HEK293T (cell line): ENCODE data around the gene NSF.

ENCODE experiments used
- CTCF ChIA-PET: fragments of 350-600 bp; formaldehyde crosslinking; extraction: SDS; loops from one replicate; lab custom pipeline; 2021; ENCODE audit warnings: antibody characterized with exemption, inconsistent platforms; lab: Yijun Ruan, JAX
- POLR2A ChIA-PET: fragments of 350-600 bp; formaldehyde crosslinking; extraction: SDS; loops from one replicate; lab custom pipeline; 2020; ENCODE audit warnings: antibody characterized with exemption, inconsistent platforms; lab: Yijun Ruan, JAX
- DNase-seq: peaks from one replicate; pipeline ENCODE4 v3.0.0; 2012; ENCODE audit warnings: mixed read lengths; ENCODE audit errors: extremely low spot score
- ARNT ChIP-seq: fragments of 450-650 bp; IDR thresholded peaks from 2 replicates; pipeline ENCODE4 v1.6.1; 2017; ENCODE audit warnings: mild to moderate bottlenecking
- BHLHE40 ChIP-seq: fragments of 450-650 bp; IDR thresholded peaks from 2 replicates; pipeline ENCODE4 v1.6.1; 2016; ENCODE audit warnings: mild to moderate bottlenecking, moderate library complexity, borderline replicate concordance
- CTBP1 ChIP-seq: fragments of 450-650 bp; IDR thresholded peaks from 2 replicates; pipeline ENCODE4 v1.6.1; 2016; ENCODE audit warnings: borderline replicate concordance
- ELF4 ChIP-seq: fragments of 450-650 bp; IDR thresholded peaks from 2 replicates; pipeline ENCODE4 v1.6.1; 2017; ENCODE audit warnings: antibody characterized with exemption
- FOXA1 ChIP-seq: fragments of 450-650 bp; IDR thresholded peaks from 2 replicates; pipeline ENCODE4 v1.6.1; 2016; ENCODE audit warnings: mild to moderate bottlenecking
- FOXK2 ChIP-seq: fragments of 450-650 bp; IDR thresholded peaks from 2 replicates; pipeline ENCODE4 v1.6.1; 2016; ENCODE audit warnings: mild to moderate bottlenecking
- FOXM1 ChIP-seq: fragments of 450-650 bp; IDR thresholded peaks from 2 replicates; pipeline ENCODE4 v1.6.1; 2017; ENCODE audit warnings: mild to moderate bottlenecking, borderline replicate concordance
- HDGF ChIP-seq: fragments of 450-650 bp; IDR thresholded peaks from 2 replicates; pipeline ENCODE4 v1.6.1; 2017; ENCODE audit warnings: antibody characterized with exemption, borderline replicate concordance
- L3MBTL2 ChIP-seq: fragments of 450-650 bp; conservative IDR thresholded peaks from 2 replicates; pipeline ENCODE4 v1.6.1; 2016; ENCODE audit warnings: mild to moderate bottlenecking
- LEF1 ChIP-seq: fragments of 450-650 bp; IDR thresholded peaks from 2 replicates; pipeline ENCODE4 v1.6.1; 2017; ENCODE audit warnings: mild to moderate bottlenecking, borderline replicate concordance
- NFRKB ChIP-seq: fragments of 450-650 bp; IDR thresholded peaks from 2 replicates; pipeline ENCODE4 v1.6.1; 2016; ENCODE audit warnings: mild to moderate bottlenecking, moderate library complexity
- SP1 ChIP-seq: fragments of 450-650 bp; IDR thresholded peaks from 2 replicates; pipeline ENCODE4 v1.6.1; 2017
- SUZ12 ChIP-seq: fragments of 450-650 bp; IDR thresholded peaks from 2 replicates; pipeline ENCODE4 v1.6.1; 2016; ENCODE audit warnings: mild to moderate bottlenecking
- TARDBP ChIP-seq: fragments of 450-650 bp; IDR thresholded peaks from 2 replicates; pipeline ENCODE4 v1.6.1; 2016
- ZNF384 ChIP-seq: fragments of 450-650 bp; IDR thresholded peaks from 2 replicates; pipeline ENCODE4 v1.6.1; 2016
- TF ChIP-seq, protein P1 (sequence below): fragments of 450-650 bp; IDR thresholded peaks from 2 replicates; pipeline ENCODE4 v1.6.1; 2016

The NSF gene

DNA sequence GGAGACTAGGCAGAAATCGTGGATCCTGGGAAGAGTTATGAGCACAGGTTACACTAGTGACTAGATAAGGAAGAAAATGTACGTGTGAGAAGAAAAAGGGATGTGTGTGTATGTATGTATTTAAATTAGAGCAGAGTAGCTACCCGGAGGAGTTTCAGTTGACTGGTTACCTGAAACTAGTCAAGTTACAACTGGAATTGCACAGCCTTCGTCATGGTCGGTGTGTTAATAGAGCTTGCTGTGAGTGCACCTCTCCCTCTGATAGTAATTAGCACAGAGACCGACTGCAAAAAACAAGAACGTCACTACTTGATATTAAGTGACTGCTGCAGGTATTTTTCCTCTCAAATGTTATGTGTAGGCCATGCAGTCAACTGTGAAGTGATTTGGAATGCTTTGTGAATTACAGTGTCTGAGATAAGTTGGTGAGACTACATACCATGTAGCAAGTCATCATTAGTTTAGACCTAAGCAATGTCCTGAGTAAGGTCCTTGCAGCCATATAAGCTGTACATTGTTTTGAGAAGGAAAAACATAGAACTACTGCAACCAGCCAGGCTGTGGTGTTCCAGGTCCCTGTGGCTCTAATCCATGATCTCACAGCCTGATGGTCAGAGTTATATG is 132.3 kb downstream of the NSF start:
- TF ChIP-seq CTBP1 (no peak), TARDBP (no peak), LEF1 (no peak), BHLHE40 (no peak), FOXK2 (no peak), FOXA1 (no peak), L3MBTL2 (no peak), ARNT (no peak), FOXM1 (no peak), ELF4 (no peak), SUZ12 (no peak)
- DNase-seq: no peak
- CTCF ChIA-PET: no interaction called here
- POLR2A ChIA-PET: no interaction called here

DNA sequence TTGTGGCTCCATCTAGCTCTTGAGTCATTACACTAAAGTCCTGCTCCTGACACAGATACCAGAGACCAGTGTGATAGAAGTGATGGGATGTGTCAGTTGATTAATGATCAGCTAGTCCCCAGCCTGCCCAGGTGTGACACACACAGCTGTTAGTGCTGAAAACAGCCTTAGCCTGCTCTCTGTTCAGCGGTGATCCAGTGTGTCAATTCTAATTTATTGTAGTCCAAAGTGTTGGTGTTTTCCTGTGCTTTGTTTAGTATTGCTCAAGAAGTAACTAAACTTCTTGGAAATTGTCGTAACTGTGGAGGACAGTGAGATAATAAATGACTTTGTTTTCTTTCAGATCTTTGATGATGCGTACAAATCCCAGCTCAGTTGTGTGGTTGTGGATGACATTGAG is 135.7 kb downstream of the NSF start:
- CTCF ChIA-PET: no interaction called here
- no peak for TF ChIP-seq TARDBP
- no peak for TF ChIP-seq L3MBTL2
- TF ChIP-seq ELF4: no peak
- no peak for TF ChIP-seq HDGF
- no peak for TF ChIP-seq FOXM1
- TF ChIP-seq, protein P1, sequence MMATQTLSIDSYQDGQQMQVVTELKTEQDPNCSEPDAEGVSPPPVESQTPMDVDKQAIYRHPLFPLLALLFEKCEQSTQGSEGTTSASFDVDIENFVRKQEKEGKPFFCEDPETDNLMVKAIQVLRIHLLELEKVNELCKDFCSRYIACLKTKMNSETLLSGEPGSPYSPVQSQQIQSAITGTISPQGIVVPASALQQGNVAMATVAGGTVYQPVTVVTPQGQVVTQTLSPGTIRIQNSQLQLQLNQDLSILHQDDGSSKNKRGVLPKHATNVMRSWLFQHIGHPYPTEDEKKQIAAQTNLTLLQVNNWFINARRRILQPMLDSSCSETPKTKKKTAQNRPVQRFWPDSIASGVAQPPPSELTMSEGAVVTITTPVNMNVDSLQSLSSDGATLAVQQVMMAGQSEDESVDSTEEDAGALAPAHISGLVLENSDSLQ: no peak
- TF ChIP-seq SP1: no peak
- no peak for TF ChIP-seq FOXK2
- no peak for DNase-seq
- POLR2A ChIA-PET: no interaction called here

DNA sequence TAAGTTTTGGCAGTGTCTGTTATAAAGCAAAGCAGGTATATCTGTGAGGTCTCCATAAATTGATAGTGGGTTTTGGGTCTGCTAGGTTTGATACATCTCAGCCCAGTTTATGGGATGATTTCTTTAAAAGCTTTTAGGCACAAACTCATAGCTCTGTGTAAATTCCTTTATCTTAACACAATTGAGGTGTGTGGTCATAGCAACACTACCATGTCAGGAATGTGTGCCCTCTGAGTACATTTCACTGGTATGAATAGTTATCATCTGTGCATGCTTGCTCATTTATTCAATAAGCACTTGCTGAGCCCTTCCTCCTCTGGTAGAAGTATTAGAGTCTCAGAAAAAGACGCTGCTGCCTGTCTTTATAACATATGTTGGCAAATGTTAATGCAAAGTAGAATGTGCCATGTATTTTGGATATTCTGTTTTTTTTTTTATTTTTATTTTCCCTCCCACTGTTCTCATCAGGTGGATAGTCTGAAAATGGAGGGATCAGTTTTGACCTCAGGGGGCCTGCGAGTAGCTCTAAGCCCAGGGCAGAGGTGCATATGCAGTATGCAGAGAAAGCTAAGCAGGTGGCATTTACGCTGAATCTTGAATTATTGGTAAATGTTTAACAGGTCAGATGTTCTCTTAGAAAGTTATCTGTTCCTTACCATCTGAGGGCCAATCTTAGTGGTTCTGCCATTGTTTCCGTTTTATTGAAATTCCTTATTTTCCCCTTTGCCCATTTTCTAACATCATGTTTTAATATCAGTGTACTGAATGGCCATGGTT is 137.3 kb downstream of the NSF start:
- DNase-seq: no peak
- TF ChIP-seq SP1 (no peak), FOXK2 (no peak), LEF1 (no peak), ELF4 (no peak), TARDBP (no peak), BHLHE40 (no peak), FOXM1 (no peak), CTBP1 (no peak), SUZ12 (no peak), FOXA1 (no peak), ARNT (no peak), L3MBTL2 (no peak), HDGF (no peak), NFRKB (no peak), ZNF384 (no peak)
- TF ChIP-seq, protein P1: no peak
- CTCF ChIA-PET: no interaction called here
- POLR2A ChIA-PET: no interaction called here

DNA sequence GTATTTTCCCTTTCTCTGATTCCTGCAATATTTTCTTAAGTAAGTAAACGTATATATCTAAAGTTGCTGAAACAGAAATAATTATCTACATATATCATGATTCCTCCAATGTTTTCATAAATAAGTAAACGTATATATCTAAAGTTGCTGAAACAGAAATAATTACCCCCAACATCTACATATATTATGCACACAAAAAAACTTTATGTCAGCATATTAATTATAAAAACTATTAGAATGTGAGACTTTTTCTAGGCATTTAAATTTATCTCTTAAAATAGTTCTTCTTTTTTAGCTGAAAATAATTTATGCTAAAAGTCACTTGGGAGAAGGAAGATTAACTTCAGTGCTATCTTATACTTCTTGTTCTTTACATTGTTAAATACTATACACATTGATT is 139.6 kb downstream of the NSF start:
- no peak for DNase-seq
- CTCF ChIA-PET: no interaction called here
- POLR2A ChIA-PET: no interaction called here
- TF ChIP-seq CTBP1: no peak

DNA sequence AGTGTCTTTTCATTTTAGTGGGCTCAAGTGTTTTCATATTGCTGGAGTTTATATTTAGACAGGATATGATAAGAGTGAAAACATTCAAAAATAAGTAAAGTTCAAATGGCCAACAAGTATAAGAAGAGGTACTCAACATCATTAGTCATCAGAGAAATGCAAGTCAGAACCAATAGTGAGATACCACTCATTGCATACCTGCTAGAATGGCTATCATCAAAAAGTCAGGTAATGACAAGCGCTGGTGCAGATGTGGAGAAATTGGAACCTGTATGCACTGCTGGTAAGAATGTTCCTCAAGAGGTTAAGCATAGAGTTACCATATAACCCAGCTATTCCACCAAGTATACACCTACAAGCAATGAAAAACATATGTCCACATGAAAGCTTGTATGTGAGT is 140.2 kb downstream of the NSF start:
- ChIA-PET CTCF (no interaction called here), POLR2A (no interaction called here)
- no peak for DNase-seq
- no peak for TF ChIP-seq LEF1

DNA sequence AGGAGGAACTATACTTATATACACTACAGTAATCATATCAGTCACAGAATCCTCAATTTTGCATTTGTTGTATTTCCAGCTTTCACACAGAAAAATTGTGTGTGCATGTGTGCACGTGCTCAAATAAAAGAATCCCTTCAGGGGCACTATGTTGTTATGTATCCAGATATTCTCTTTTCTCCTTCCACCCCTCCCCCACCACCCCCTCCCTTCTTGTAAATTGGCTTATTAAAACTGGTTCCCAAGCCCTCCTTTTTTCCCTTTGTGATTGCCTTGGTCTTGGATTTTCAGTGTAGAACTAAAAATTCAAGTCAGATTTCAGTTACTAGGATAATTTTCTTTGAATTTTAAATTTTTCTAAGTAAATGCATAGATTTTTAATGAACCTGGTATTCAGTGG is 141.7 kb downstream of the NSF start:
- POLR2A ChIA-PET: no interaction called here
- CTCF ChIA-PET: interaction anchor here (0.6 kb wide), 1 partner anchor 49 kb away, joined by 3 read pairs; no protein-coding TSS in a partner anchor
- TF ChIP-seq ELF4: no peak
- TF ChIP-seq, protein P1: no peak
- no peak for TF ChIP-seq FOXK2
- no peak for TF ChIP-seq CTBP1
- no peak for TF ChIP-seq FOXA1
- TF ChIP-seq ZNF384: no peak
- TF ChIP-seq L3MBTL2: no peak
- no peak for TF ChIP-seq FOXM1
- no peak for TF ChIP-seq ARNT
- no peak for TF ChIP-seq SP1
- TF ChIP-seq BHLHE40: no peak
- TF ChIP-seq SUZ12: no peak
- no peak for TF ChIP-seq HDGF
- no peak for TF ChIP-seq LEF1
- TF ChIP-seq NFRKB: no peak
- no peak for TF ChIP-seq TARDBP
- no peak for DNase-seq
